Measurements from ENCODE around the gene EGFL7. TPM values are rescaled to one million over a fixed set of nuclear protein-coding genes. Genes with fewer than 3 reads are reported as not detected.

The EGFL7 gene
- total RNA-seq, 1 donor from 2014 or later, result 917 TPM

GRCh38 chr9:136671646-136672430 is 9.1 kb downstream of the EGFL7 start:
- no peak for DNase-seq (ENCODE audit: extremely low read depth, low read depth, low spot score)

- DNase-seq (ENCODE audit: extremely low read depth, low read depth, low spot score), result no peak
Measured at GRCh38 chr9:136672431-136673087, 9.8 kb downstream of the EGFL7 start.

- no peak for DNase-seq (ENCODE audit: extremely low read depth, low read depth, low spot score)
Measured at GRCh38 chr9:136673088-136673974, 10.6 kb downstream of the EGFL7 start.

DNA sequence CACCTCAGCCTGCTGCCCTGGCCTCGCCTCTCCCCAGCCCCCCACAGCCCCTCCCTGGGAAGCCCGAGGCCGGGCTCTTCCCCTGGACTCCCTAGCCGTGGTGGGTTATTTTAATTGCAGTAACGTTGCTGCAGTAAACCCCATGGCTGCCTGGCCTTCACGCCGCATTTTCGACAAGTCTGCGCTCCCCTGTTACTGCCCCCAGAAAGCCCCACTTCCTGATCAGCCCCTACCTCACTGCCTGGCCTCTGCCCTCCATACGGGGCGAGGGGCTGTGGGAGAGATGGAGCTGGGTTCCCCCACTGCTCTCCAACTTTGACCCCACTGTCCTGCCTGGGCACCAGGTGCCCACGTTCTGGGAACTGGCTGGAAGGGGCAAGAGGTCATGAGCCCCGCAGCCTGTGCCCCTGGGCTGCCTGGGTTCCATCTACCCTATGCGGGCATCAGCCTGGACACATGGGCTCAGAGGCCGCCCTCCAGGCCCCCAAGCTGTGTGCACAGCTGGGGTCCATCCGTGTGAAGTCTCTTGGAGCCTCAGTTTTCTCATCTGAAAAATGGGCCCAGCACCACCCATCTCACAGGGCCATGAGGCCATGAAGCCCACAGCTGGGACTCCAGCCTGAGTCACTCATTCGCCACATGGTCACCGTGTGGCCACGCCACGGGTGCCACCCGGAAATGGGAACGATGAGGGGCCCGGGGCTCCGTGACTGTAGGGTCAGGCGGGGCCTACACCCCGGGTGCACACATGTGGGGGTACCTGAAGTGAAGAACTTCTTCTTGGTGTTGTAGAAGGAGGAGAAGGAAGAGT is 11.5 kb downstream of the EGFL7 start:
- DNase-seq (ENCODE audit: extremely low read depth, low read depth, low spot score), result peak; percentile 87

GRCh38 chr9:136674786-136675349 is 12.2 kb downstream of the EGFL7 start:
- peak; percentile 86 for DNase-seq (ENCODE audit: extremely low read depth, low read depth, low spot score)

DNA sequence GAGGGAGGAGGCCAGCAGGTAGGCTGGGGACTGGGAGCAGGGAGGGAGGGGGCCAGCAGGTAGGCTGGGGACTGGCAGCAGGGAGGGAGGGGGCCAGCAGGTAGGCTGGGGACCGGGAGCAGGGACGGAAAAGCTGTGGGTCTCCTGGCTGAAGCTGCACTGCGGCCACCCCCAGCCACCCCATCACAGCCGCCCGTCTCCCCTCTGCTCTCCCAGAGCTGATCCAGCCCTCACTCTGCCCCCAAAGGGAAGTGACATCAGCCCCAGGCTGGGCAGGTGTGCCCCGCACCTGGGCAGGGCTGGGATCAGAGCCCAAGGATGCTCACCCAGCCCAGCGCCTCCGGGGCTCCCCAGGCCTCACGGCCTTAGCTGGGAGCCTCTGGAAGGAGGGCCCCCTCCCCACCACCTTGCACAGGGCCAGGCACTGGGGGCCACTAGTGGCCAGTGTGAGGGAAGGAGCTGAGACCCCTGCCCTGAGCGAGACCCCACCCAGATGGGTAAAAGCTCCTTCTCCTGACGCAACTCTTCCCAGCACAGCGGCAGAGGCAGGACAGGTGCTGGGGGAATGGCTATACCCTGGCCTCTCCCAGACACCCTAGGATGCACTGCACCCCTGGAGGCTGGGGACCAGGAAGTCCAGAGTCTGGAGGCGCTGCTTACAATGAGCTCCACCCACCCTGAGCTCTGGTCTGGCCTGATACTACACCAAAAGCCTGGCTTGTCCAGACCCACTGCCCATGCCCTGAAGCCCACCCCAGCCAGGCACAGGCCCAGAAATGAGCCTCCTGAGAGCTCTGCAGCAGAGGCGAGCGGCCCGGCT is 13.0 kb downstream of the EGFL7 start:
- DNase-seq (ENCODE audit: extremely low read depth, low read depth, low spot score), result no peak

- no peak for DNase-seq (ENCODE audit: extremely low read depth, low read depth, low spot score)
Measured at GRCh38 chr9:136676297-136676794, 13.6 kb downstream of the EGFL7 start.

GRCh38 chr9:136676920-136677686 is 14.4 kb downstream of the EGFL7 start:
- no peak for DNase-seq (ENCODE audit: extremely low read depth, low read depth, low spot score)

- no peak for DNase-seq (ENCODE audit: extremely low read depth, low read depth, low spot score)
Measured at GRCh38 chr9:136678034-136678433, 15.3 kb downstream of the EGFL7 start.

GRCh38 chr9:136678624-136679023 is 15.9 kb downstream of the EGFL7 start:
- no peak for DNase-seq (ENCODE audit: extremely low read depth, low read depth, low spot score)

- no peak for DNase-seq (ENCODE audit: extremely low read depth, low read depth, low spot score)
Measured at GRCh38 chr9:136679431-136679941, 16.8 kb downstream of the EGFL7 start.

DNA sequence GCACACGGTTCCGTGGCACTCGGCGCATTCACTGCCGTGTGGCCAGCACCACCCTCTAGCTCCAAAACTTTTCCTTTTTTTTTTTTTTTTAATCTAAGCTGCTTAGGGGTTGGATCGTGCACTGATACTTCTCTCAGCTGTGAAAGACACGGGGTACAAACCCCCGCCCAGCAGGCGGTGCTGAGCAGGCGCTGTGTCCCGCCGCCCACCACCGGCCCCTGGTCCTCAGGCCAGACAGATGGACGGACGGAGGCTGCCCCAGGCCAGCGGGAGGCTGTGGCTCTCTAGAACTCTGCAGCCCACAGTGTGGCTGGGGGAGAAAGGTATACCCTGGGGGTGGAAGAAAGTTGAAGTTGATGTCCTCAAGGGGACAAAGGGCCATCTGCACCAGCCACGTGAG is 18.3 kb downstream of the EGFL7 start:
- DNase-seq (ENCODE audit: extremely low read depth, low read depth, low spot score), result no peak

- DNase-seq (ENCODE audit: extremely low read depth, low read depth, low spot score), result no peak
Measured at GRCh38 chr9:136681945-136682699, 19.4 kb downstream of the EGFL7 start.

GRCh38 chr9:136682710-136683109 is 20.0 kb downstream of the EGFL7 start:
- DNase-seq (ENCODE audit: extremely low read depth, low read depth, low spot score), result no peak

- DNase-seq (ENCODE audit: extremely low read depth, low read depth, low spot score), result no peak
Measured at GRCh38 chr9:136683173-136683745, 20.5 kb downstream of the EGFL7 start.

DNA sequence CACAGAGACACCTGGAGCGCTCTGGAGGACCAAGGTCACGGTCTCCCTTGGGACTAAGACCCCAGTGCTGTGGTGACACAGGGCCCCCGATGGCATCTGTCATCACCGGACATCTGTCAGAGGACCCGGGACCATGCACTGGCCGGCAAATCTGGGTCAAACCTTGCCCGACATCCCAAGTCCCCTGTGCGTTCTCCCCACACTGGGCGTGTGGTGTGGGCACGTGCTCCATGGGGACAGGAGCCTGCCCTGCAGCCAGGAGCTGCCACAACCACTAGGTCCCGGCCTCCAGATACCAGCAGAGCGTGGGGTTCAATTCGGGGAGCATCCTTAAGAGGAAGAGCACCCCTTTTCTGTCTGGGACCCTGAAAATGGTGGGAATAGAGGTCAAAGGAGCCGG is 21.0 kb downstream of the EGFL7 start:
- no peak for DNase-seq (ENCODE audit: extremely low read depth, low read depth, low spot score)

- DNase-seq (ENCODE audit: extremely low read depth, low read depth, low spot score), result no peak
Measured at GRCh38 chr9:136684339-136684738, 21.6 kb downstream of the EGFL7 start.

Measured in glomerular endothelial cell (primary cell).